NCI-H1694 (cell line): Measurements from ENCODE around the gene MPIG6B.

Source experiments
- DNase-seq: peaks from one replicate; lab custom pipeline; 2025; lab: John Stamatoyannopoulos, UW

MPIG6B gene

GRCh38 chr6:31721351-31722020 is 1.7 kb upstream of the MPIG6B start, which contains the start of gene LY6G6C:
TSS of gene LY6G6C (minus strand) at chr6:31721746. CDS start at chr6:31721679, 67 bp downstream.
- DNase-seq, result no peak

GRCh38 chr6:31722173-31722572 is 1.0 kb upstream of the MPIG6B start:
- no peak for DNase-seq

GRCh38 chr6:31723980-31724691 is 963 bp downstream of the MPIG6B start:
- no peak for DNase-seq

- DNase-seq, result no peak
These were observed 2.6 kb downstream of the MPIG6B start for GRCh38 chr6:31725502-31726350.

GRCh38 chr6:31727034-31727716 is 4.0 kb downstream of the MPIG6B start:
- no peak for DNase-seq

- DNase-seq, result no peak
These were observed 4.8 kb downstream of the MPIG6B start for GRCh38 chr6:31727717-31728671.

- no peak for DNase-seq
These were observed 5.8 kb downstream of the MPIG6B start, which contains the start of gene DDAH2 for GRCh38 chr6:31728767-31729514. TSS of gene DDAH2 (minus strand) at chr6:31729299. CDS start at chr6:31729161, 138 bp downstream.

- DNase-seq, result peak; percentile 50
These were observed 6.4 kb downstream of the MPIG6B start for GRCh38 chr6:31729515-31729978.

GRCh38 chr6:31729979-31730630 is 6.9 kb downstream of the MPIG6B start:
- DNase-seq, result peak; percentile 38

- DNase-seq, result no peak
These were observed 7.5 kb downstream of the MPIG6B start for GRCh38 chr6:31730631-31731086.

- no peak for DNase-seq
These were observed 8.9 kb downstream of the MPIG6B start for GRCh38 chr6:31732029-31732428.

GRCh38 chr6:31733734-31734133 is 10.6 kb downstream of the MPIG6B start:
- DNase-seq, result no peak

GRCh38 chr6:31734247-31734820 is 11.2 kb downstream of the MPIG6B start:
- DNase-seq, result no peak

- DNase-seq, result no peak
These were observed 11.7 kb downstream of the MPIG6B start for GRCh38 chr6:31734821-31735406.

GRCh38 chr6:31736021-31736767 is 13.0 kb downstream of the MPIG6B start, which contains the start of gene CLIC1:
TSS of gene CLIC1 (minus strand) at chr6:31736530. CDS start at chr6:31736300, 230 bp downstream.
- DNase-seq, result peak; percentile 54

GRCh38 chr6:31736768-31737314 is 13.7 kb downstream of the MPIG6B start:
- no peak for DNase-seq

GRCh38 chr6:31737315-31737990 is 14.3 kb downstream of the MPIG6B start:
- no peak for DNase-seq
